Lung (tissue), 12 donors: ENCODE data around the gene UNC5B. TPM values are rescaled to one million over a fixed set of nuclear protein-coding genes. Genes with fewer than 3 reads are reported as not detected.

Source experiments
- ATAC-seq: fragments of 200-7000 bp; cut with Tn5 transposase; one replicate; pipeline ENCODE4 v1.9.1; 2020; ENCODE audit warnings: moderate number of reproducible peaks; ENCODE audit not compliant: insufficient read depth, low FRiP score
- DNase-seq, 3 donors: peaks; one replicate each; pipeline ENCODE4 v3.0.0-alpha.2; 2013 to 2017
- H3K27ac ChIP-seq, 2 donors: one replicate each; pipeline ENCODE4 v1.5.1; 2013; ENCODE audit warnings: mild to moderate bottlenecking in 2 of 2, moderate library complexity in 2 of 2, control low read depth in 1 of 2, inconsistent platforms in 1 of 2, low read depth in 1 of 2, low read length in 1 of 2
- H3K27me3 ChIP-seq, 3 donors: one replicate each; pipeline ENCODE4 v1.5.1; 2013; ENCODE audit warnings: low read length in 2 of 3; ENCODE audit not compliant: control insufficient read depth in 3 of 3, insufficient read depth in 3 of 3
- H3K36me3 ChIP-seq, 4 donors: one replicate each; pipeline ENCODE4 v1.5.1; 2013; ENCODE audit warnings: low read length in 4 of 4, mild to moderate bottlenecking in 1 of 4, moderate library complexity in 1 of 4; ENCODE audit not compliant: control insufficient read depth in 4 of 4, insufficient read depth in 4 of 4
- H3K4me1 ChIP-seq, 5 donors: one replicate each; pipeline ENCODE4 v1.5.1; 2013; ENCODE audit warnings: low read length in 5 of 5, mild to moderate bottlenecking in 2 of 5, moderate library complexity in 1 of 5; ENCODE audit not compliant: control insufficient read depth in 5 of 5, insufficient read depth in 5 of 5
- H3K4me3 ChIP-seq: one replicate; pipeline ENCODE4 v1.5.1; 2013; ENCODE audit warnings: mild to moderate bottlenecking, control low read depth, moderate library complexity
- H3K9ac ChIP-seq, 2 donors: one replicate each; pipeline ENCODE4 v1.5.1; 2013; ENCODE audit warnings: low read length in 2 of 2, control low read depth in 1 of 2; ENCODE audit not compliant: insufficient read depth in 1 of 2
- H3K9me3 ChIP-seq, 4 donors: one replicate each; pipeline ENCODE4 v1.5.1; 2013; ENCODE audit warnings: low read length in 3 of 4, mild to moderate bottlenecking in 1 of 4, moderate library complexity in 1 of 4; ENCODE audit not compliant: control insufficient read depth in 4 of 4, insufficient read depth in 3 of 4
- CTCF ChIP-seq: IDR thresholded peaks from 2 replicates; pipeline ENCODE4 v1.5.1; 2012; ENCODE audit warnings: mild to moderate bottlenecking; ENCODE audit errors: control extremely low read depth, extremely low read depth
- WGBS, 2 donors: extraction: QIAGEN DNeasy Blood & Tissue Kit; methylation state at CpG; one replicate each; pipeline ENCODE4 v1.1.7; 2013; 5-methylcytosine and 5-hydroxymethylcytosine counted together
- polyA plus RNA-seq, 2 donors: library from polyadenylated mRNA; stranded (reverse); fragments of 200-250 nt; gene quantifications; one replicate each; pipeline ENCODE4 v1.2.1, GENCODE V29; 2013
- total RNA-seq, 2 donors: library from RNA; depleted of rRNA in 1 of 2; stranded (reverse); fragments of >200 nt in 1 of 2; gene quantifications; one replicate each; pipeline ENCODE4 v1.2.1, GENCODE V29; 2014 to 2021
- donor health status: control.
- donor health status: control.
- donor health status: Bipolar disorder and iron deficiency.
- donor health status: healthy.
- donor health status: DM: yes; HTN: yes; CAD: no.

UNC5B gene
- total and polyA plus RNA-seq, 4 donors: 4.4 to 23.8 (median 8.3) TPM

- Histone ChIP-seq H3K4me3 (no peak overlapping the region), H3K27ac (peak overlapping the region in 1 of 2 donors; percentile 47), H3K27me3 (no peaks in the 10 kb centered on the region), H3K36me3 (peaks cover 0 to 1% (median 0%) of the 10 kb centered on the region in 4 donors), H3K4me1 (peaks cover 5 to 50% (median 30%) of the 10 kb centered on the region in 5 donors), H3K9ac (no peak overlapping the region), H3K9me3 (no peaks in the 10 kb centered on the region)
- TF ChIP-seq CTCF: no peak
- no peak for DNase-seq
- WGBS, 2 donors: 84 to 92% methylated on average over 5 of the region's 5 CpGs
- ATAC-seq: no peak
Observed at GRCh38 chr10:71262817-71263216, 50.4 kb downstream of the UNC5B start.

GRCh38 chr10:71263376-71263775 is 51.0 kb downstream of the UNC5B start:
- Histone ChIP-seq H3K4me1 (peaks cover 5 to 50% (median 30%) of the 10 kb centered on the region in 5 donors), H3K4me3 (no peak overlapping the region), H3K27ac (peak overlapping the region in 1 of 2 donors; percentile 47), H3K27me3 (no peaks in the 10 kb centered on the region), H3K9ac (no peak overlapping the region), H3K36me3 (peaks cover 0 to under 1% (median 0%) of the 10 kb centered on the region in 4 donors), H3K9me3 (no peaks in the 10 kb centered on the region)
- peak in 2 of 3 donors; percentile 52 to 65 for DNase-seq
- no peak for TF ChIP-seq CTCF
- WGBS, 2 donors: 71 to 77% methylated on average over 9 of the region's 9 CpGs
- ATAC-seq: no peak

- WGBS, 2 donors: 77 to 84% methylated on average over 16 of the region's 16 CpGs
- Histone ChIP-seq H3K4me3 (no peak overlapping the region), H3K9me3 (no peaks in the 10 kb centered on the region), H3K4me1 (peaks cover 9 to 56% (median 27%) of the 10 kb centered on the region in 5 donors), H3K36me3 (no peaks in the 10 kb centered on the region), H3K27ac (no peak overlapping the region), H3K27me3 (no peaks in the 10 kb centered on the region), H3K9ac (no peak overlapping the region)
- no peak for TF ChIP-seq CTCF
- DNase-seq: peak in 1 of 3 donors; percentile 37
- ATAC-seq: no peak
Observed at GRCh38 chr10:71264345-71265200, 52.2 kb downstream of the UNC5B start.
